Hepatocyte (in vitro differentiated cells): ENCODE measurements around the gene MTAP. TPM values are rescaled to one million over a fixed set of nuclear protein-coding genes. Genes with fewer than 3 reads are reported as not detected.

Experiments used
- DNase-seq: peaks from one replicate; pipeline ENCODE4 v3.0.0-alpha.2; 2016; ENCODE audit warnings: low spot score
- H2AFZ ChIP-seq: fragments of 200-600 bp; sonication (generic); 2 replicates; pipeline ENCODE4 v1.6.0; 2016; ENCODE audit warnings: antibody characterized with exemption, mild to moderate bottlenecking
- H3K27ac ChIP-seq: fragments of 200-600 bp; sonication (generic); 2 replicates; pipeline ENCODE4 v1.5.1; 2016; ENCODE audit warnings: mild to moderate bottlenecking
- H3K27me3 ChIP-seq: fragments of 200-600 bp; sonication (generic); 2 replicates; pipeline ENCODE4 v1.6.1; 2016
- H3K36me3 ChIP-seq: fragments of 200-600 bp; sonication (generic); replicated peaks from 2 replicates; pipeline ENCODE4 v1.5.1; 2016; ENCODE audit warnings: low read depth; ENCODE audit not compliant: insufficient read depth
- H3K4me1 ChIP-seq: fragments of 200-600 bp; sonication (generic); 2 replicates; pipeline ENCODE4 v1.5.1; 2016; ENCODE audit warnings: mild to moderate bottlenecking, moderate library complexity; ENCODE audit not compliant: insufficient read depth
- H3K4me2 ChIP-seq: fragments of 200-600 bp; sonication (generic); 2 replicates; pipeline ENCODE4 v1.6.0; 2016
- H3K4me3 ChIP-seq: fragments of 200-600 bp; sonication (generic); 2 replicates; pipeline ENCODE4 v1.5.1; 2016; ENCODE audit warnings: mild to moderate bottlenecking
- H3K79me2 ChIP-seq: fragments of 200-600 bp; sonication (generic); 2 replicates; pipeline ENCODE4 v1.6.0; 2017; ENCODE audit warnings: mild to moderate bottlenecking
- H3K9me2 ChIP-seq: fragments of 200-600 bp; sonication (generic); replicated peaks from 2 replicates; pipeline ENCODE4 v1.6.0; 2017; ENCODE audit warnings: mild to moderate bottlenecking; ENCODE audit not compliant: insufficient read depth
- H3K9me3 ChIP-seq: fragments of 200-600 bp; sonication (generic); 2 replicates; pipeline ENCODE4 v1.5.1; 2016; ENCODE audit warnings: low read depth, mild to moderate bottlenecking
- H4K20me1 ChIP-seq: fragments of 200-600 bp; sonication (generic); 2 replicates; pipeline ENCODE4 v1.6.0; 2016; ENCODE audit warnings: mild to moderate bottlenecking; ENCODE audit not compliant: insufficient read depth, poor library complexity, severe bottlenecking
- CTCF ChIP-seq: fragments of 200-600 bp; sonication (generic); IDR thresholded peaks from 2 replicates; pipeline ENCODE4 v1.5.1; 2016; ENCODE audit warnings: antibody characterized with exemption, mild to moderate bottlenecking; ENCODE audit not compliant: poor library complexity
- EZH2 ChIP-seq: fragments of 200-600 bp; sonication (generic); IDR thresholded peaks from 2 replicates; pipeline ENCODE4 v1.6.1; 2016; ENCODE audit warnings: antibody characterized with exemption, mild to moderate bottlenecking, borderline replicate concordance
- EZH2phosphoT487 ChIP-seq: fragments of 200-600 bp; sonication (generic); IDR thresholded peaks from one replicate; pipeline ENCODE4 v1.6.1; 2018; ENCODE audit warnings: antibody characterized with exemption, mild to moderate bottlenecking, low read depth, moderate library complexity; ENCODE audit not compliant: unreplicated experiment, severe bottlenecking
- WGBS: methylation state at CpG from one replicate; pipeline ENCODE4 v1.1.6; 2016; ENCODE audit warnings: low lambda C conversion rate; ENCODE audit errors: missing lambda C conversion rate; 5-methylcytosine and 5-hydroxymethylcytosine counted together
- polyA plus RNA-seq: library from polyadenylated mRNA; unstranded; fragments of >200 nt; fragmentation: Nextera tagmentation; extraction: Ambion mirVana; gene quantifications from 2 replicates; pipeline ENCODE4 v1.2.1, GENCODE V29; 2016
- total RNA-seq: library from RNA; depleted of rRNA; stranded (reverse); fragments of >200 nt; gene quantifications from 2 replicates; pipeline ENCODE4 v1.2.3, GENCODE V29; 2014

MTAP gene
- total and polyA plus RNA-seq, 2 experiments from 2014 or later, result 21.2 to 38.8 TPM

GRCh38 chr9:21974343-21974721, 171.9 kb downstream of the MTAP start:
- Histone ChIP-seq H3K27ac (no peak overlapping the region), H3K9me2 (no peaks in the 10 kb centered on the region), H3K27me3 (peaks cover 98% of the 10 kb centered on the region), H3K36me3 (no peaks in the 10 kb centered on the region), H4K20me1 (no peaks in the 10 kb centered on the region), H2AFZ (peak overlapping the region; percentile 77), H3K9me3 (no peaks in the 10 kb centered on the region), H3K79me2 (no peaks in the 10 kb centered on the region), H3K4me2 (peak overlapping the region; percentile 96), H3K4me1 (peaks cover 10% of the 10 kb centered on the region), H3K4me3 (peak overlapping the region; percentile 24)
- WGBS, result 2% methylated on average over 11 of the region's 21 CpGs
- DNase-seq, result no peak
- TF ChIP-seq CTCF (no peak), EZH2 (no peak), EZH2phosphoT487 (peak; percentile 22)

GRCh38 chr9:21974722-21975409, 172.4 kb downstream of the MTAP start:
- H4K20me1 ChIP-seq, result no peaks in the 10 kb centered on the region
- H3K79me2 ChIP-seq, result no peaks in the 10 kb centered on the region
- peak overlapping the region; percentile 96 for H3K4me2 ChIP-seq
- no peaks in the 10 kb centered on the region for H3K9me3 ChIP-seq
- H3K27ac ChIP-seq, result no peak overlapping the region
- 2% methylated on average over 28 of the region's 51 CpGs for WGBS
- peak; percentile 50 for DNase-seq
- H3K27me3 ChIP-seq, result peaks cover 98% of the 10 kb centered on the region
- H3K4me3 ChIP-seq, result peak overlapping the region; percentile 24
- no peaks in the 10 kb centered on the region for H3K9me2 ChIP-seq
- H3K36me3 ChIP-seq, result no peaks in the 10 kb centered on the region
- H2AFZ ChIP-seq, result peak overlapping the region; percentile 77
- peaks cover 10% of the 10 kb centered on the region for H3K4me1 ChIP-seq
- no peak for TF ChIP-seq CTCF
- peak; percentile 14 for TF ChIP-seq EZH2phosphoT487
- TF ChIP-seq EZH2, result peak; percentile 98

- no peaks in the 10 kb centered on the region for H3K9me3 ChIP-seq
- no peak overlapping the region for H3K4me2 ChIP-seq
- peaks cover 92% of the 10 kb centered on the region for H3K27me3 ChIP-seq
- no peaks in the 10 kb centered on the region for H3K9me2 ChIP-seq
- H4K20me1 ChIP-seq, result no peaks in the 10 kb centered on the region
- H3K79me2 ChIP-seq, result no peaks in the 10 kb centered on the region
- TF ChIP-seq CTCF (no peak), EZH2phosphoT487 (no peak), EZH2 (no peak)
- H3K4me1 ChIP-seq, result peaks cover 10% of the 10 kb centered on the region
- no peak overlapping the region for H2AFZ ChIP-seq
- no peaks in the 10 kb centered on the region for H3K36me3 ChIP-seq
- DNase-seq, result no peak
- H3K27ac ChIP-seq, result no peak overlapping the region
- H3K4me3 ChIP-seq, result no peak overlapping the region
- 28% methylated on average over 19 of the region's 19 CpGs for WGBS
These were observed 174.0 kb downstream of the MTAP start for GRCh38 chr9:21976334-21976875.
